K562 (cell line): ENCODE results near the gene SORBS2. TPM values are rescaled to one million over a fixed set of nuclear protein-coding genes. Genes with fewer than 3 reads are reported as not detected.

Experiments
- ATF3 ChIP-seq, 2 experiments: fragments of 450-650 bp in 1 of 2; sonication (generic) in 1 of 2; formaldehyde crosslinking in 1 of 2; IDR thresholded peaks in 1 of 2; conservative IDR thresholded peaks in 1 of 2; 2 replicates each; pipeline versions ENCODE4 v1.6.1 to v1.8.1; 2016 to 2023; ENCODE audit warnings: mild to moderate bottlenecking in 2 of 2, moderate library complexity in 2 of 2, inconsistent platforms in 1 of 2, missing genetic modification reagents in 1 of 2
- BRD4 ChIP-seq: fragments of 200-600 bp; sonication (generic); IDR thresholded peaks from 2 replicates; pipeline ENCODE4 v1.6.1; 2017; ENCODE audit warnings: inconsistent platforms
- FOXP1 ChIP-seq: sonication (generic); formaldehyde crosslinking; IDR thresholded peaks from 2 replicates; pipeline ENCODE4 v1.8.0; 2022; ENCODE audit warnings: mild to moderate bottlenecking, missing genetic modification reagents
- GATA2 ChIP-seq: sonication (generic); formaldehyde crosslinking; IDR thresholded peaks from 2 replicates; pipeline ENCODE4 v1.4.0; 2020; ENCODE audit warnings: mild to moderate bottlenecking, missing genetic modification reagents
- HMGN3 ChIP-seq: IDR thresholded peaks from 2 replicates; pipeline ENCODE4 v1.6.1; 2011; ENCODE audit warnings: borderline replicate concordance, low read depth, mild to moderate bottlenecking, mixed read lengths, low read length; ENCODE audit not compliant: insufficient read length; ENCODE audit errors: extremely low read depth
- MEF2A ChIP-seq: IDR thresholded peaks from 2 replicates; pipeline ENCODE4 v1.6.1; 2011; ENCODE audit warnings: low read depth, mild to moderate bottlenecking, low read length, moderate library complexity; ENCODE audit not compliant: control insufficient read depth
- MGA ChIP-seq: fragments of 450-650 bp; IDR thresholded peaks from 2 replicates; pipeline ENCODE4 v1.6.1; 2016; ENCODE audit warnings: mild to moderate bottlenecking, moderate library complexity
- NR2C2 ChIP-seq, 2 experiments: fragments of 200-800 bp in 1 of 2; sonication (Bioruptor generic) in 1 of 2; sonication (generic) in 1 of 2; formaldehyde crosslinking in 1 of 2; IDR thresholded peaks; 2 replicates each; pipeline versions ENCODE4 v1.6.1 to v1.8.0; 2016 to 2022; ENCODE audit warnings: mild to moderate bottlenecking in 1 of 2, missing compliant biosample characterization in 1 of 2, missing genetic modification characterization in 1 of 2, missing genetic modification reagents in 1 of 2
- PCBP1 ChIP-seq: fragments of 200-400 bp; formaldehyde crosslinking; IDR thresholded peaks from 2 replicates; pipeline ENCODE4 v1.6.1; 2018; ENCODE audit warnings: mild to moderate bottlenecking, low read depth, low read length; ENCODE audit not compliant: poor library complexity, severe bottlenecking
- ZNF277 ChIP-seq: fragments of 250-450 bp; sonication (Bioruptor Pico); IDR thresholded peaks from 2 replicates; pipeline ENCODE4 v1.8.0; 2022; ENCODE audit warnings: inconsistent platforms, mild to moderate bottlenecking, moderate library complexity, borderline replicate concordance
- polyA plus RNA-seq, 8 experiments: library from polyadenylated mRNA; depleted of rRNA in 4 of 8; stranded (reverse) in 5 of 8; unstranded in 3 of 8; fragments of >200 nt; fragmentation: Nextera tagmentation in 2 of 8; fragmentation: Illumina TruSeq in 1 of 8; extraction: Ambion mirVana in 2 of 8; extraction: Trizol in 1 of 8; gene quantifications; 2 replicates each; pipeline versions ENCODE4 v1.2.1 to v1.2.3, GENCODE V29; 2011 to 2014; ENCODE audit warnings: inconsistent platforms in 1 of 8, missing spikeins in 1 of 8
- total RNA-seq, 7 experiments: library from RNA; depleted of rRNA in 6 of 7; stranded (reverse); fragments of >200 nt in 6 of 7; fragmentation: Illumina TruSeq in 2 of 7; extraction: Trizol in 2 of 7; gene quantifications; 2 replicates each; pipeline versions ENCODE4 v1.2.1 to v1.2.3, GENCODE V29; 2011 to 2021; ENCODE audit warnings: low replicate concordance in 1 of 7

The SORBS2 gene
- total and polyA plus RNA-seq, 9 of the 15 experiments (the other 6 are each of a cell fraction or from before 2014, with no cell fraction given) = 0.29 TPM; not detected in 8

- TF ChIP-seq ATF3 (IDR thresholded peaks at IDR 0.05) = peak; percentile 47; the same call in 1 of the 2 replicates
- no peak for TF ChIP-seq ATF3 (CRISPR knock-in tag; conservative IDR thresholded peaks at IDR 0.05)
- TF ChIP-seq PCBP1 = no peak
- TF ChIP-seq BRD4 = no peak
- 0 out of 2 replicates have a peak, but pooled peaks have one; percentile 34 for TF ChIP-seq MGA
- 0 out of 2 replicates have a peak, but pooled peaks have one; percentile 15 for TF ChIP-seq MEF2A
- TF ChIP-seq ZNF277 (CRISPR knock-in tag) = no peak
- no peak for TF ChIP-seq NR2C2 (CRISPR knock-in tag; IDR thresholded peaks at IDR 0.05)
- peak; percentile 45; the same call in 1 of the 2 replicates for TF ChIP-seq NR2C2 (tag; IDR thresholded peaks at IDR 0.05)
- no peak for TF ChIP-seq FOXP1
- no peak for TF ChIP-seq HMGN3
- TF ChIP-seq GATA2 = no peak
These were observed 244.3 kb downstream of the SORBS2 start (continued) for GRCh38 chr4:185567381-185568376.
